Measurements from ENCODE around the gene TFF3.
"Not testable (repeated sequence)": the region's sequence is repeated elsewhere in the genome, so short reads cannot be mapped to it uniquely, and the experiment has no call there.

Gene TFF3

GRCh38 chr21:42302076-42302650 lies 13.0 kb downstream of the TFF3 start:
- no peak for DNase-seq

DNA sequence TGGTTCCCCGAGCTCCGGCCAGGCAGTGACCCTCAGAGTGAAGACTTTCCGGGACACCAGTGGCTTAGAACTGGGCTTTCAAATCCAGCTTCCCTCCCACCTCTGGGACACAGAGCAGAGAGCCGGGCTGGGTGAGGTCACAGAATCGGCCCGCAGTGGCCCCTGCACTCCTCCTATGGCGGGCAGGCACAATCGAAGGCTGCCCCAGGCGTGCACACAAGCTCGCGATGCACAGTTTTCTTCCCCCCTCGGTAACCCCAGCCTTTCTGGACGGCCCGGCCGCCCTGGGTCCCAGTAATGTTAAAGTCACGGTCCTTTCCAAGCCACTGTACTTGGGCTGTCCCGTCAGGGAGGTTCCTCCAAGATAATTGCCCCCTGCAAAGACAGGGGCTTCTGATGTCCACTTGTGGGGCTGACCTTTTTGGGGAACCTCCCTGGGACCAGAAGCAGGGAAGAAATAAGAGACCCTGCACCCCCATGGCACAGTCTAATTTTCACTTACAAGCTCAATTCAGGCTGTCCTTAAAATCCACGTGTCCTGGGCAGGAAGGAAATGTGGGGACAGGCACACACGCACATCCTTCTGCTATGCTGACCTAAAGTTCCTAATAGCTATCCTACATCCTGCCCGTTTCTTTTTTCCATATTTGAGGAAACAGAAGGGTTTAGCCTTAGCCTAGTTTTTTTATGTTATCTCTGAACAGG lies 13.7 kb downstream of the TFF3 start:
- DNase-seq = no peak

DNA sequence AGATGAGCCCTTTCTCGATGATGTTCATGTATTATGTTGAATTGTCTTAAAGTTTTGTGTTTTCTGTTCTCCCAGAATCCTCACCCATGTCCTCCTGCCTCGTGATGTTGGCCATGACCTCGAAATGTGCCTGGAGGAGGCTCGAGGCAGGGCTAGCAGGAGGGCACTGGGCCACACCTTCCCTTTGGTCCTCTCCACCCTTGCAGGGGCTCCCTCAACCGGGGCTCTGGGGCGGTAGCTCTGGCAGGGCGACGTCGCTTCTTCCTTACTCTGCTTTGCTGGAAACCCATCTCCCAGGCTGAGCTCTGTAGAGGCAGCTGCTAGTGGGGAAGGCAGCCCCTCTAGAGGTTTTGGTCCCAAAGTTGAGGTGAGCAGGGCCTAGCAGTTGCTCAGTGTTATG lies 14.3 kb downstream of the TFF3 start:
- DNase-seq = no peak

- no peak for DNase-seq
Observed at GRCh38 chr21:42300045-42300583, 15.1 kb downstream of the TFF3 start.

DNA sequence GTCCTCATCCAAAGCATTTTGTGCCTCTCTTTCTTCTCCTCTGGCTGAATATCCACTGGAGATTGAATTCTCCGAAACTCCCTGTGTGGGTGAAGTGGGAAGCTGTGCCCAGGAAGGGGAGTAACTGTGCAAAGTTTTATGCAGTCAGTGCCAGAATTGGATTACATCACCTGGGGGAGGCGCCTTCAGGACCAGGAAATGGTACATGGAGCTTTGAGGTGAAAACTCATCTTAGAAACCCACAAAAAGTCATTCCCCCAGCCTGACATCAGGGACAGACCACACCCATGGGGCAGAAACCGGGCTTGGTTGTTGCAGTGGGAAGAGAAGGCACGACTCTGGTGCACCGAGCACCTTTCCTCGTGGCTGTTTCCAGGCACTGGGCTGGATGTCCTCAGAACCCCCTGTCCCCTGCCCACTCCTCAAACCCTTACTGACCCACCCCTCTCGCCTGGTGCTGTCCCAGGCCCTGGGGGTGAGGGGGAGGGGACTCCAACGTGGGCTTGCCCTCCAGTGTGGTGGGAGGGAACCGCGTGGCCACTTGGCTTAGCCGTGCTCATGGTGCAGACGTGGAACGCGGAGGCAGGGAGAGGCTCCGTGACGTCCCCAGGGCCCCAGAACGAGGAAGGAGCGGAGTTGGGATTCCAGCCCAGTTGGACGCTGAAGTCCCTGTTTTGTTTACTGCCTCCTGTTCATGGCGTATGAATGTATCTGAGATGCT lies 15.7 kb downstream of the TFF3 start:
- DNase-seq = no peak

DNA sequence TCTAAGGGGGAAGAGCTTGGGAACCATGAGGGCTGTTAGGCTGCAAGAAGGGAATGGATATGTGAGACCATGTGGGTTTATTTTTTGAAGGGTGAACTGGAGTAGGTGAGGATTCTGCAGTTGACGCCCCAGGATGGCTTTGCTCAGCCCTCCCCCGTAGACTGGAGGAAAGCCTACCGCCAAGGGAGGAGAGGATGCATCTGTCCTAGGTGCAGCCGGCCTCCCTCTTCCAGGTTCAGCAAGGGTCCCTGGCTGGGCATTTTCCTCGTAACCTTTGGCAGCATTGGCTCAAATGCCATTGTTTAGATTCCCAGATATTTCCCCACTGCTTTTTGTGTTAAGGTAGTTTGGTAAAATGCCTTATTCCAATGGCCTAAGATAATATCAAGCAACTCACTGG lies 16.6 kb downstream of the TFF3 start:
- DNase-seq = no peak

DNA sequence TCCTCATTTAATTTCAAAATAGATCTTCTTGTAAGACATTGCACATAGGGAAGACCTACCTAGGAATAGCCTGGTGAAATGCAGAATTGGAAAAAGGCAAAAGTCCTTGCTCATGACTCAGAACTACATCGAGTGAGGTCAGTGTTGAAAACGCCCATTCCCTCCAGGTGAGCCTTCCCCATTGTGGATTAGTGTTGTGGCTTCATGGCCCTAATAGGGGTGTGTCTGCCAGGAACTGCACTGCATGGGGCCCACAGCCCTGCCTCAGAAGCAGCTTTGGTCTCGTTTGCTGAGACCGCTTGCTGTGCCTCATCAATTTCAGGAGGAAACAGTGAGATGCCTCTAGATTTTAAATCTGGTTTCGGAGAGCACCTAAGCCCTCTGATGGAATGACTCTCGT lies 17.0 kb downstream of the TFF3 start:
- no peak for DNase-seq

- DNase-seq = no peak
Observed at GRCh38 chr21:42297377-42297776, 17.8 kb downstream of the TFF3 start.

DNA sequence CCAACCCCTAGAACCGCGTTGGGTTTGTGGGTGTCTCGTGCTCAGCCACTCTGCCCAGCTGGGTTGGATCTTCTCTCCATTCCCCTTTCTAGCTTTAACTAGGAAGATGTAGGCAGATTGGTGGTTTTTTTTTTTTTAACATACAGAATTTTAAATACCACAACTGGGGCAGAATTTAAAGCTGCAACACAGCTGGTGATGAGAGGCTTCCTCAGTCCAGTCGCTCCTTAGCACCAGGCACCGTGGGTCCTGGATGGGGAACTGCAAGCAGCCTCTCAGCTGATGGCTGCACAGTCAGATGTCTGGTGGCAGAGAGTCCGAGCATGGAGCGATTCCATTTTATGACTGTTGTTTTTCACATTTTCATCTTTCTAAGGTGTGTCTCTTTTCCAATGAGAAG lies 18.7 kb downstream of the TFF3 start:
- no peak for DNase-seq

DNA sequence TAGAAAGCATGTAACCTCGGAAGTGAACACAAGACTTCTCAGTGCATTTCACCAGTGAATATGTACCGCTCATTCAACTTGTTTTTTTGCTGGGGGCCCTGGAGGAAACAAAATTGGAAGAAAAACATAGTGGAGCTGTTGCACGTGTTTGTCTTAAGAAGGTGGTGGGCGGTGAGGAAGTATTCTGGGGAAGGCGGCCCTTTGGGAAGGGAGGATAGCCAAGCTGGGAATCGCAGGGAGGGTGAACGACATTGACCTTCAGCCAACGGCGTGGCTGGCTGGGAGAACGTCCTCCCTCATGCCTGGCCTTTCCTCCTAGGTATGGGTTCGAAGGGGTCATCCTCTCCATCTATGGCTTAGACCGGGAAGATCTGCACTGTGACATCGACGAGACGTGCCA lies 19.4 kb downstream of the TFF3 start:
- DNase-seq = no peak

- DNase-seq = no peak
Observed at GRCh38 chr21:42294273-42294880, 20.8 kb downstream of the TFF3 start.

DNA sequence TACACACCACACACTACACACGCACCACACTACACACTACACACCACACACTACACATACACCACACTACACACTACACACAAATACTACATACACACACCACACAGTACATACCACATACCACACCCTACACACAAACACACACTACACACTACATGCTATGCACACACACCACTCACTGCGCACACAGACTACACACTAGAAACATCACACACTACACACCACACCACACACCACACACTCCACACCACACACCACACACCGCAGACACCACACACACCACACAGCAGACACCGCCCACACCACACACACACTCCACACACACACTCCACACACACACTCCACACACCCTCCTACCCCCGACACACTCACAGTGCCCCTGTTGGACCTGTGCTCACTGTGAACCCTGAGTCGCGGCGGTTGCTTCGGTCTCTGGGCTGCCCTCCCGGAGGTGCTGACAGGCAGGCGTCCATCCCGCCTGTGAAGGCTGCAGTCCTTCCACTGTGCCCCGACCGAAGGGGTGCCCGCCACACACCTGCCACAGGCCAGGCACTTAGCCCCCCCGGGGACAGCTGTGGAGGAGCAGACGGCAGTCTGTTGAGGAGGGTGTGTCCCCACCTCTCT lies 21.4 kb downstream of the TFF3 start:
- no peak for DNase-seq

GRCh38 chr21:42292563-42293142 lies 22.6 kb downstream of the TFF3 start:
- DNase-seq = not testable (repeated sequence)

GRCh38 chr21:42291751-42292562 lies 23.3 kb downstream of the TFF3 start:
- DNase-seq = no peak

DNA sequence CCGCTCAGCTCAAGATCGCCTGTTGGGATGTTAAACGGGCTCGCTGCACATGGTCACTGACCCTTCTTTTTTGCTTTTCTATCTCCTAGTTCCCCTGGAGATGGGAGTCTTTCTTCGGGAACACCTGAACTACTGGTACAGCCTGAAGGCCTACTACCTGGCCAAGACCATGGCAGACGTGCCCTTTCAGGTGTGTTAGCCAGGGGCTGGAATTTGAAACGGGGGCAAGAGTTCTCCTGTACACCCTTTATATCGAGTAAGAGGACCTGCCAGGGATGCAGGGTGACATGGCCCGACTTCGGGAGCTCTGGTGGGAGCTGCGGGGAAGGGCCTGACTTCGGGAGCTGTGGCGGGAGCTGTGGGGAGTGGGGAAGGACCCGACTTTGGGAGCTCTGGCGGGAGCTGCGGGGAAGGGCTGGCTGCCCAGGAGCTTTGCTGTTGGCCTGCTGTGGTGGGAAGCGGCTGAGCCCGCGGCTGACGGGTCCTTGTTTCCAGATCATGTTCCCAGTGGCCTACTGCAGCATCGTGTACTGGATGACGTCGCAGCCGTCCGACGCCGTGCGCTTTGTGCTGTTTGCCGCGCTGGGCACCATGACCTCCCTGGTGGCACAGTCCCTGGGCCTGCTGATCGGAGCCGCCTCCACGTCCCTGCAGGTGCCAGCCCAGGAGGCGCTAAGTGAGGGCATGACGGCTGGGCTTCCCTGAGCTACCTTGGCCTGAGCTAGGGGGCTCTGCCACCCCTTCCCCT lies 24.0 kb downstream of the TFF3 start:
- DNase-seq = no peak

- DNase-seq = no peak
Observed at GRCh38 chr21:42290505-42290904, 24.7 kb downstream of the TFF3 start.

- DNase-seq = no peak
Observed at GRCh38 chr21:42289926-42290325, 25.3 kb downstream of the TFF3 start.

DNA sequence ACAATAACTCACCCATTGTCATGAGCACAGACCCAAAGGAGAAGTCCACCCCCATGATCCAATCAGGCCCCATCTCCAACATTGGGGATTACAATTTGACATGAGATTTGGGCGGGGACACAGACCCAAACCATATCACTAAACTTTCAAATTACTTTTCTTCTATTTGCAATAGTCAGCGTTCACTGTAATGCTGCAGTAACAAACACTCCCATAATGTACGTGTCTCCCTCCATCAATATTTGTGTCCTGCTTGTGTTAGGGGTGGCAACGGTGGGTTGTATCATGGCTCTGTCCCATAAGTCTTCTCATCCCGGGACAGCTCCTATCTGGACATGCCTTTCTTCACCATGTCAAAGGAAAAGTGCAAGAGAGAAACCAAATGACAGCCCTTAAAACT lies 26.2 kb downstream of the TFF3 start:
- DNase-seq = no peak

- no peak for DNase-seq
Observed at GRCh38 chr21:42287193-42288083, 27.8 kb downstream of the TFF3 start.

DNA sequence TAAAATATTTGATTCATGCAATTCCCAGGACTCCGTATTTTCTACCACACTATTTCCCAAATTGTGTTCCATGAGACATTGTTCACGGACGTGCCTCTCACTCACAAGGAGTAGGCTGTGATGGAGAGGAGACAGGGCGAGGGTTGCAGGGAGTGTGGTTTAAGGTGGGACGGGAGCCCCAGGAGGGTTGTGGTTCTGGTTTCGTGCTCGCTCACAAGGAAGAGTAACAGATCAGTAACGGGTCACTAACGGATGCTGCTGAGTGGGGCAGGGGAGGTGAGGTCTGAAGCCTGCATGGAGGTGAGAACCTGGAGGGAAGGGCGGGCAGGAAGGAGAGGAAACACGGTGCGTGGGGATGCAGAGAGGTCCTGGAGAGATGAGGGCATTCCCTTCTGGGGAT lies 28.8 kb downstream of the TFF3 start:
- no peak for DNase-seq
